Measurements from ENCODE around the gene ANXA2R. TPM values are rescaled to one million over a fixed set of nuclear protein-coding genes. Genes with fewer than 3 reads are reported as not detected.

ANXA2R gene
- total and polyA plus RNA-seq, 2 of the 13 experiments (the other 11 are each of a cell fraction or from before 2014, with no cell fraction given), result 0.95 to 1.3 TPM

DNA sequence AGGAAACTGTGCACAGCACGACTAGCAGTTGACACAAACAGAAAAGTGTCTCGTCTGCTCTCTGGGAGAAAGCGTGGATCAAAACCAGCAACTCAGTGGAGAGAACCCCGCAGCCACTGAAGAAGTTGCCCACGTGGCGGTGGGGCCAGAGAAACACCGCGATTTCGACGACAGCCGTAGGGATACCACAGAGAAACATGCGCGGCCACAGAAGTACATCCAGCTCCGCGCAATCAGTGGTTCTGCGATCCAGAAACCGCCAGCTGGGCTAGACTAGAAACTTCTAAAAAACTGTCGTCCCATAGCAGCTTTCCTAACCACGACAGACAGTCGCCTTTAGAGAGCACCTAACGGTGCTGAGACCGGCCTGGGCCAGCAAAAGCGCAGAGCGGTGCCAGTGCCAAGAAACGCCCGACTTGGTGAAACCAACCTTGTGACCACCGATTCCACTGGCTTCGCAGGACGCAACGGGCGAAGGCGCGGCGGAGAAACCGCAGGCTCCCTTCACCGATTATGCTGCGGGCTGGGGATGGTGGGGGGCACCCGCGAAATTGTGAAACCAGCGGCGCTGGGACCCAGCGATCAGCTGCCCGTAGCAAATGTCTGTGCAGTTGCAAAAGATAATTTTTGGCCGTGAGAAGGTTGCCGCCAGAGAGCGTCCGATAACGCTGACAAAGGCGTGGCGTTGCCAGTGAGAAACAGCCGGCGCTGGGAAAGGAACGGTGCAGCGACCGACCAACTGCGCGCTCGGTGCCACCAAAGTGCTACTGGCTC, 2.7 kb upstream of the ANXA2R start (continued):
- TF ChIP-seq SRSF4 (IDR thresholded peaks at IDR 0.05; ENCODE audit: low read depth, low read length, poor library complexity, severe bottlenecking) (no peak), TAF1 (CRISPR knock-in tag; IDR thresholded peaks at IDR 0.05) (no peak), KIAA2018 (CRISPR knock-in tag; IDR thresholded peaks at IDR 0.05; ENCODE audit: borderline replicate concordance) (no peak), SAP130 (CRISPR knock-in tag; IDR thresholded peaks at IDR 0.05; ENCODE audit: low read depth) (peak; percentile 31), ZNF276 (CRISPR knock-in tag; IDR thresholded peaks at IDR 0.05; ENCODE audit: low read depth) (no peak), ARNT (IDR thresholded peaks at IDR 0.05) (no peak), NR2F6 (IDR thresholded peaks at IDR 0.05) (no peak), NR2F6 (CRISPR knock-in tag; IDR thresholded peaks at IDR 0.05) (no peak), KDM4B (CRISPR knock-in tag; IDR thresholded peaks at IDR 0.05) (no peak), ZNF563 (CRISPR knock-in tag; IDR thresholded peaks at IDR 0.05) (no peak), ZNF589 (CRISPR knock-in tag; conservative IDR thresholded peaks at IDR 0.05) (no peak), CHD2 (IDR thresholded peaks at IDR 0.05; ENCODE audit: low read depth, low read length) (no peak), EP300 (IDR thresholded peaks at IDR 0.05; ENCODE audit: low read depth in 2 of 2, low read length in 2 of 2) (no peak), EP300 (CRISPR knock-in tag; IDR thresholded peaks at IDR 0.05; ENCODE audit: borderline replicate concordance) (no peak), PHF5A (CRISPR knock-in tag; IDR thresholded peaks at IDR 0.05; ENCODE audit: low read depth, unreplicated experiment) (no peak), GMEB1 (CRISPR knock-in tag; IDR thresholded peaks at IDR 0.05; ENCODE audit: borderline replicate concordance) (no peak; the same call in 1 of the 2 replicates)
- TF ChIP-seq, protein P1, sequence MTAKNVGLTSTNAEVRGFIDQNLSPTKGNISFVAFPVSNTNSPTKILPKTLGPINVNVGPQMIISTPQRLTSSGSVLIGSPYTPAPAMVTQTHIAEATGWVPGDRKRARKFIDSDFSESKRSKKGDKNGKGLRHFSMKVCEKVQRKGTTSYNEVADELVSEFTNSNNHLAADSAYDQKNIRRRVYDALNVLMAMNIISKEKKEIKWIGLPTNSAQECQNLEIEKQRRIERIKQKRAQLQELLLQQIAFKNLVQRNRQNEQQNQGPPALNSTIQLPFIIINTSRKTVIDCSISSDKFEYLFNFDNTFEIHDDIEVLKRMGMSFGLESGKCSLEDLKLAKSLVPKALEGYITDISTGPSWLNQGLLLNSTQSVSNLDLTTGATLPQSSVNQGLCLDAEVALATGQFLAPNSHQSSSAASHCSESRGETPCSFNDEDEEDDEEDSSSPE (CRISPR knock-in tag; IDR thresholded peaks at IDR 0.05), result peak; percentile 65; the same call in 1 of the 2 replicates
